Eye (tissue), 1 donor: ENCODE measurements around the gene CELF4.

ENCODE experiments used
- DNase-seq: peaks from one replicate; pipeline ENCODE4 v3.0.0-alpha.2; 2015

Gene CELF4

DNA sequence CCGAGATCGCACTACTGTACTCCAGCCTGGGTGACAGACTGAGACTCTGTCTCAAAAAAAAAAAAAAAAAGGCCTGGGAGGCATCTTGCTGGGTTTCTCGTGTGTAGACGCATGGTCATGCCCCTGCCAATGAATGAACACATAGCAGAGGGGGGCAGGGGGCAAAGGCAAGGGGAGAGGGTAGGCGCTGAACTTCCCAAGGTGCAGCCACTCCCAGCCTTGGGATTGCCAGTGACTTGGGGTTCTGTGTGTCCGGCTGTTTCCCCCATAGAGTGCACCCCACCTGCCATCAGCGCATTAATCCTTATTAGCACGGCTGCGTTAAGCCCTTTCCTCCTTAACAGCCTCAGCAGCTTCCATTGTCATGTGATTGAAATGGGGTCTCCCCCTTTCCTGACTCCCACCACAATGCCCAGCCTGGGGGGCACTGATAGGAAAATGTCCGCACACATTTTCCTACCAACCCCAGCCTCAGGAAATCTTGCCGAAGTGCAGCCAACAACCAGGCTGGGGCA, 225.8 kb downstream of the CELF4 start:
- no peak for DNase-seq

DNA sequence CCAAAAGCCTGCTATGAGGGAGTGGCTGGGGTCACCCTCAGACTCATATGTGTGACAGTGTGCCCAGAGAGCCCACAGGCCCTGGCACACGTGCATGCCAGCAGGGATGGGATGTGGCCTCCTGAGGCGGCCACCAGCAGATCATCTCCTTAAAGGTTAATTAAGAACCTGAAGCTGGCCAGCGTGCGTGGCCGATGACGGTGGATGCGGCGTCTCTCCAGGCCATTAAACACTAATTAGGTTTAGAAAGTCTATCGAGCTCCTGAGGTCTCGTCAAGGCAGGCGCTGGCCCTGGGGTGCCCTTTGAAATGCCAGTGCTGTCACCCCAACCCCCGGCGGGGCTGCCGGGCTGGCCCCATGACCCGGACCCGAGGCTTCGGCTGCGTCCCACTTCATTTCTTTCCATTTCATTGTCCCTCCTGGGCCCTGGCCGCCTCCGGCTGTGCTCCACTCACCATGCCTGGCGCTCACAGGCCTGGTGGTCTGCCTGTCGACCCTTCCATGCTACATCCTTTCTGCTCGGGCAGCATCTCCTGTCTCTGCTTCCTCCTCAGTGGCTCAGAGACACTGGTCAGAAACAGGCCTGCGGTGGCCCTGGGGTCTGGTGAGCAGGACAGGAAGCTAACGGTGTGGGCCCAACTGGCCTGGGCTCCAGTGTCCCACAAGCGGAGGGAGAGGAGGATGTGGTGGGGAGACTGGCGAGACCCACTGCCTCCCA, 228.9 kb downstream of the CELF4 start:
- no peak for DNase-seq

- DNase-seq: no peak
These were observed 230.2 kb downstream of the CELF4 start for GRCh38 chr18:37335409-37335736.

- peak; percentile 77 for DNase-seq
These were observed 230.8 kb downstream of the CELF4 start for GRCh38 chr18:37334631-37335408.

- peak; percentile 72 for DNase-seq
These were observed 232.8 kb downstream of the CELF4 start for GRCh38 chr18:37332628-37333420.

GRCh38 chr18:37332219-37332618, 233.4 kb downstream of the CELF4 start:
- DNase-seq: no peak

GRCh38 chr18:37330173-37330572, 235.4 kb downstream of the CELF4 start:
- peak; percentile 29 for DNase-seq

GRCh38 chr18:37328946-37329719, 236.5 kb downstream of the CELF4 start:
- no peak for DNase-seq

DNA sequence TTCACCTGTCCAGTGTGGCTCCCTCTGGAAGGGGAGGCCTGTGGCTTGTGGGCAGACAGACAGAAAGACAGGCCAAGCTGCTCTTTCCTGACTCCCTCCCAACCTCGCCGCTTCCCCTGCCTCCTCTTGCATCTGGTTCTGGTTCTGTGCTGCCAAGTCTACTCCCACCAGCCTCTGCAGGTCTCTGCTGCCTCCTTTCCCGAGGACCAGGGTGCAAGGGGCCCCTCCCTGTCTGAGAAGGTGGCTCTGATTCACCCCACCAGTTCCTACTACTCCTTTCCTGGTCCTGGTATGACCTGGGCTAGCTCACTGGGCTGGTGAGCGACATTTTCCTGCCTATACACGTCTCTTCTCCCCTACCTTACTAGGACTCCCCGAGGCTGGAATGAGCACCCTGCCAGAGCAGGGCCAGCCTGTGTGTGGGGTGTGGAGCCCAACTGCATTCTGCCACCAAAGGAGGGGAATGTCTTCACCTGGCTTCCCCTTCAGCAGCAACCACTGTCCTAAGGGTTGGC, 238.5 kb downstream of the CELF4 start:
- DNase-seq: no peak

GRCh38 chr18:37322492-37323035, 243.0 kb downstream of the CELF4 start:
- DNase-seq: peak; percentile 89

- DNase-seq: peak; percentile 40
These were observed 243.8 kb downstream of the CELF4 start for GRCh38 chr18:37321582-37322491.

- DNase-seq: no peak
These were observed 245.3 kb downstream of the CELF4 start for GRCh38 chr18:37320317-37320716.

- no peak for DNase-seq
These were observed 246.9 kb downstream of the CELF4 start for GRCh38 chr18:37318360-37319355.

GRCh38 chr18:37317486-37317885, 248.1 kb downstream of the CELF4 start:
- no peak for DNase-seq

DNA sequence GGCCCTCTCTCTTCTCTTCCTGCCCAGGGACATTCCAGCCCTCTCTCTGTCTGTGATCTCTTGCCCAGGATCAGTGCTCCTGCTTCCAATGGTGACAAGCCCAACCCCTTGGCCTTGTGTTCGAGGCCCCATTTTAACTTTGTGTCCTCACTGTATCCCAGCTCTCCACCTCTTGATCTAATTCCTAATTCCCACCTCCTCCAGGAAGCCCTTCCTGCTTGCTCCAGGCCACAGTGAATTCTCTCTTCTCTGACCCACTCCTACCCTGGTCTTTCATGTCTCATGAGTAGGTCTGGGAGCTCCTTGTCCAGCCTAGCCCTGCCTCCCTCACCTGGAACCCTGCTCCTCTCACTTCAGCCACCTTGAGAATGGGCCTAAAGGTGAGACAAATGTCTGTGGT, 249.1 kb downstream of the CELF4 start:
- DNase-seq: no peak

DNA sequence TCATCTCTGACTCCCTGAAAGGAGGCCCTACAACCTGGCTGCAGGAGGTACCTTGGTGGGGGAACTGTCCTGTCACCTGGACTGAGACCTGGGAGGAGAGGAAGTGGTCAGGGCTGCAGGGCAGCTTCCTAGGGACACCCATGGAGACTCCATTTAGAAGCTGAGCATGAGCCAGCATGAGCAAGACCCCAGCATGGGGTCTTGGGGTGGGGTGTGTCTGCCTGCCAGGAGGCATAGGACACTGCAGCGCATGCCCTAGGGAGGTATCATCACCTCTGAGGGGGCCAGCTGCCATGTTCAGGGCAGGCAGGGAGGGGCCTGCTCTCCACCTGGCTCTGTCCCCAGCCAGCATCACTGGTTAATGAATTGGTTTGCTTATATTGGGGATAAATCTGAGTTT, 249.7 kb downstream of the CELF4 start:
- DNase-seq: no peak

- no peak for DNase-seq
These were observed 251.1 kb downstream of the CELF4 start for GRCh38 chr18:37314534-37314933.

GRCh38 chr18:37313624-37314023, 252.0 kb downstream of the CELF4 start:
- DNase-seq: peak; percentile 22

- no peak for DNase-seq
These were observed 255.7 kb downstream of the CELF4 start for GRCh38 chr18:37309861-37310260.

- DNase-seq: no peak
These were observed 256.5 kb downstream of the CELF4 start for GRCh38 chr18:37309059-37309458.
